Memory B cell (primary cell): ENCODE data around the gene EML6.

ENCODE experiments used
- ATAC-seq: fragments of 150-1000 bp; cut with Tn5 transposase; 2 replicates; pipeline ENCODE4 v1.10.0; 2021; ENCODE audit warnings: low read depth, mild to moderate bottlenecking, moderate library complexity
- DNase-seq, 2 donors: peaks; one replicate each; pipeline ENCODE4 v3.0.0; 2022; ENCODE audit warnings: low spot score in 2 of 2
- H3K27ac Mint-ChIP-seq: one replicate; pipeline ENCODE4 v1.8.0; 2022; ENCODE audit warnings: mild to moderate bottlenecking, moderate library complexity, mixed read lengths
- H3K27me3 Mint-ChIP-seq: one replicate; pipeline ENCODE4 v1.8.0; 2022; ENCODE audit warnings: mixed read lengths
- H3K36me3 Mint-ChIP-seq: one replicate; pipeline ENCODE4 v1.8.0; 2022; ENCODE audit warnings: mild to moderate bottlenecking, mixed read lengths
- H3K4me1 Mint-ChIP-seq: one replicate; pipeline ENCODE4 v1.8.0; 2022; ENCODE audit warnings: mixed read lengths
- H3K4me3 Mint-ChIP-seq: one replicate; pipeline ENCODE4 v1.8.0; 2022; ENCODE audit warnings: mild to moderate bottlenecking, moderate library complexity, mixed read lengths
- H3K9me3 Mint-ChIP-seq: one replicate; pipeline ENCODE4 v1.8.0; 2022; ENCODE audit warnings: mixed read lengths

The EML6 gene

GRCh38 chr2:54755641-54756326, 32.3 kb downstream of the EML6 start:
- peak; percentile 71 for ATAC-seq
- H3K27me3 Mint-ChIP-seq: no peaks in the 10 kb centered on the region
- peak overlapping the region; percentile 89 for H3K27ac Mint-ChIP-seq
- DNase-seq: peak in 1 of 2 donors; percentile 16
- peaks cover 1% of the 10 kb centered on the region for H3K9me3 Mint-ChIP-seq
- H3K4me1 Mint-ChIP-seq: peaks cover 31% of the 10 kb centered on the region
- peak overlapping the region; percentile 76 for H3K4me3 Mint-ChIP-seq
- peaks cover 4% of the 10 kb centered on the region for H3K36me3 Mint-ChIP-seq

GRCh38 chr2:54757500-54757899, 34.0 kb downstream of the EML6 start:
- H3K4me1 Mint-ChIP-seq: peaks cover 31% of the 10 kb centered on the region
- peak; percentile 15 to 23 for DNase-seq
- no peaks in the 10 kb centered on the region for H3K27me3 Mint-ChIP-seq
- peak; percentile 40 for ATAC-seq
- H3K4me3 Mint-ChIP-seq: peak overlapping the region; percentile 81
- peaks cover 4% of the 10 kb centered on the region for H3K36me3 Mint-ChIP-seq
- H3K27ac Mint-ChIP-seq: peak overlapping the region; percentile 91
- H3K9me3 Mint-ChIP-seq: peaks cover 1% of the 10 kb centered on the region

GRCh38 chr2:54758951-54759350, 35.5 kb downstream of the EML6 start:
- H3K27ac Mint-ChIP-seq: peak overlapping the region; percentile 91
- ATAC-seq: no peak
- H3K4me3 Mint-ChIP-seq: no peak overlapping the region
- H3K27me3 Mint-ChIP-seq: no peaks in the 10 kb centered on the region
- peaks cover 1% of the 10 kb centered on the region for H3K9me3 Mint-ChIP-seq
- peaks cover 31% of the 10 kb centered on the region for H3K4me1 Mint-ChIP-seq
- peaks cover 2% of the 10 kb centered on the region for H3K36me3 Mint-ChIP-seq
- DNase-seq: no peak

DNA sequence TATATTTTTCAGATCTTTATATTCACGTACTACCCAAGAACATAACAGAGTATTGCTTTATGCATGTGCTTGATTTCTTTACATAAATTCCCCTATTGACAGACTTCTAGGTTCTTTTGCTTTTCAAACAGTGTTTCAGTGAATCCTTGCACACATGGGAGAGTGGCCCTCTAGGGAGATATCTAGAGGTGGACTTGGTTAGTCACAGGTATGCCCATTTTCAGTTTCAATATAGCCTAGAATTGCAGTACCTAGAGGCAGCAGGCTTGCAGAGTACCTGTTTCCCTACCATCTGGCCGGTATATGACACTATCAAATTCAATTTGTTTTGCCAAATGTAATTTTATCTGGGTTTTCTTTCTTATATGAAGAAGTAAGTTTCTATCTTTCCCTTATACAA, 36.8 kb downstream of the EML6 start:
- H3K36me3 Mint-ChIP-seq: peaks cover 2% of the 10 kb centered on the region
- H3K4me3 Mint-ChIP-seq: peak overlapping the region; percentile 27
- H3K4me1 Mint-ChIP-seq: peaks cover 31% of the 10 kb centered on the region
- ATAC-seq (peak; percentile 48), DNase-seq (no peak)
- H3K9me3 Mint-ChIP-seq: peaks cover 1% of the 10 kb centered on the region
- no peak overlapping the region for H3K27ac Mint-ChIP-seq
- H3K27me3 Mint-ChIP-seq: no peaks in the 10 kb centered on the region

DNA sequence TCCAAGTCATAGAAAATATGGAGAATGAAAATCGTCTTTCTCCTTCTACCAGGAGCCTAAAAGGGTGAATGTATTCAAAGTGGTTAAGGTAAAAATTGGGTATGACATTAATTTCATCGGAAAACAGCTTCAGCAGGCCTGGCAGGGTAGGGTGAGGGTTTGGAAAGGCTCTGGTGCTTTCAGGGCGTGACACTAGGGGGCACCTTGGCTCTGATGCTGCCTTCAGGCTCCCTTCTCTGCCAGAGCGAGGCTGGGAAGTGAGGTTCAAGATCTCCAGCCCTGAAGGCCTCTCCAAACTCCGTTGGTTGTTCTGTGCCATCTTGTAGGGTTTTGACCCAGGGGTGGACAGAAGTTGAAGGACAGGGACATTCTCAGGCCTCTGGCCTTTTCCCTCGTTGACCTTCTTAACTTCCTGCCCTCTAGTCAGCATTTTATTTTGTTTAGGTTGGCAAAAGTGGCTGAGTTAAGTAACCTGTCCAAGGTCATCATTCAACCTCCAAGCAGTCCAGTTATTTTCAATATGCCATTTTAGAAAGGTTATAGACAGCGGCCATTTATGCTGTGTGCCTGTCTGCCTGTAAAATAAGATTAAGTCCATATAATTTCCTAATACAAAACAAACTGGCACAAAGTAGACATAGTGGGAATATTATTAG, 40.3 kb downstream of the EML6 start:
- H3K36me3 Mint-ChIP-seq: peaks cover 2% of the 10 kb centered on the region
- no peak overlapping the region for H3K4me3 Mint-ChIP-seq
- DNase-seq: no peak
- ATAC-seq: no peak
- H3K27ac Mint-ChIP-seq: no peak overlapping the region
- H3K4me1 Mint-ChIP-seq: peaks cover 20% of the 10 kb centered on the region
- H3K27me3 Mint-ChIP-seq: no peaks in the 10 kb centered on the region
- H3K9me3 Mint-ChIP-seq: no peaks in the 10 kb centered on the region

DNA sequence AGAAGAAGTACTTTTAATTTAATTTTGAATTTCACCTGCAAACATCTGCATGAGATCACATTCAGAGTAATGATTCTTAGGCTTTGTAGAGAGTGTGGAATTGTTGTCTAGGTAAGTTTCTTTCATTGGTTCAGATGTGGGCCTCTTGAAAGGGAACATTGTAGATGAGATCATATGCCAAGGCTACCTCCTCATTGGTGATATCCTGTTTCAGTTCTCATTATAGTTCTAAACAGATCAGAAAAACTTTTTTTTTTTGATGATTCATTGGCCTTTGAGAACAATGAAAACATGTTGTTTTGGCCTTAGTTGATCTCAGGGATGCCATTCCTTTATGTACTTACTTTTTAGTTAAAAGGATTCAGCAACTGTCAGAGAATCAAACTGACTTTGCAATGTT, 44.5 kb downstream of the EML6 start:
- Mint-ChIP-seq H3K9me3 (peaks cover 1% of the 10 kb centered on the region), H3K4me3 (no peak overlapping the region), H3K27ac (peak overlapping the region; percentile 62), H3K36me3 (peaks cover 6% of the 10 kb centered on the region), H3K4me1 (peaks cover 14% of the 10 kb centered on the region), H3K27me3 (no peaks in the 10 kb centered on the region)
- DNase-seq (no peak), ATAC-seq (peak; percentile 91)

- DNase-seq (no peak), ATAC-seq (no peak)
- Mint-ChIP-seq H3K36me3 (peaks cover 6% of the 10 kb centered on the region), H3K4me3 (no peak overlapping the region), H3K27ac (no peak overlapping the region), H3K4me1 (peaks cover 14% of the 10 kb centered on the region), H3K9me3 (peaks cover 2% of the 10 kb centered on the region), H3K27me3 (no peaks in the 10 kb centered on the region)
Observed at GRCh38 chr2:54768772-54769428, 45.4 kb downstream of the EML6 start.

GRCh38 chr2:54770211-54770610, 46.7 kb downstream of the EML6 start:
- H3K4me3 Mint-ChIP-seq: no peak overlapping the region
- DNase-seq: no peak
- H3K36me3 Mint-ChIP-seq: peaks cover 13% of the 10 kb centered on the region
- H3K27ac Mint-ChIP-seq: no peak overlapping the region
- H3K27me3 Mint-ChIP-seq: no peaks in the 10 kb centered on the region
- peaks cover 6% of the 10 kb centered on the region for H3K9me3 Mint-ChIP-seq
- ATAC-seq: no peak
- H3K4me1 Mint-ChIP-seq: peaks cover 14% of the 10 kb centered on the region

DNA sequence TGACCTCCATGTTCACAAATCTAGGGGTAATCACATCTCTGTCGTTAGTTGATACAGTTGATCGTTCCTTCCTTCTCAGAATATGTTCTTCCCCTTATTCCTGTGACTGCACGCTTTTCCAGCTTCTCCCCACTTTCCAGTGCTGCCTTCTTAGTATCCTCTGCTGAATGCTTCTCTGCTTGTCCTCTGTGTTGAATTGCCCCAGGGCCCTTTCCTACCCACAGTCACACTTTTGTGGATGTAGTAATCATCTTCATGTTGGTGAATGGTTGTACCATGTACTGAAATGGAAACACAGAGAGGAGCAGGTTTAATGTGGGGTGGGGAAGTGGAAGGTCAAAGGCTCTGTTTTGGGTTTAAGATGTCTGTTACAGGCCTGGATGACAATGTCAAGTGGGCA, 47.2 kb downstream of the EML6 start:
- Mint-ChIP-seq H3K4me3 (no peak overlapping the region), H3K27me3 (no peaks in the 10 kb centered on the region), H3K9me3 (peaks cover 9% of the 10 kb centered on the region), H3K27ac (no peak overlapping the region), H3K36me3 (peaks cover 17% of the 10 kb centered on the region), H3K4me1 (peaks cover 14% of the 10 kb centered on the region)
- no peak for DNase-seq
- ATAC-seq: no peak

GRCh38 chr2:54771166-54771885, 47.9 kb downstream of the EML6 start:
- no peak overlapping the region for H3K4me3 Mint-ChIP-seq
- H3K27ac Mint-ChIP-seq: no peak overlapping the region
- H3K4me1 Mint-ChIP-seq: peaks cover 16% of the 10 kb centered on the region
- ATAC-seq (no peak), DNase-seq (no peak)
- H3K27me3 Mint-ChIP-seq: no peaks in the 10 kb centered on the region
- H3K9me3 Mint-ChIP-seq: peaks cover 12% of the 10 kb centered on the region
- H3K36me3 Mint-ChIP-seq: peaks cover 19% of the 10 kb centered on the region

DNA sequence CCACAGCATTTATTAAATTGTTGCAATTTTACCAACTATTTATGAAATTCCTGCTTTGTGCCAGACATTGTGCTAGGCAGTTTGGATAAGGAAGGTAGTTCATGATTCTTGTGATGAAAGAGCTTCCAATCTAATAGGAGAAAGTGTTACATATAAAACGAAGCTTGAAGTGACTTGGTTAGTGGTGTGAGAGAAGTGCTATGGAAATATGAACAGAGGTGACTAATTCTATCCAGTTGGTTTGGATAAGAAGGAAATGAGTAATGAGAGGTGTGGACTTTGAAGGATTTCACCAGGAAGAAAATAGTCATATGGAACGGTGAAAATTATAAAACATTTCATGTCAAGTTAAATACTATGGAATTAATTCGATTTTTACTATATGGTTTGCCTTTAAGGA, 48.6 kb downstream of the EML6 start:
- Mint-ChIP-seq H3K9me3 (peaks cover 12% of the 10 kb centered on the region), H3K27ac (no peak overlapping the region), H3K4me1 (peaks cover 16% of the 10 kb centered on the region), H3K36me3 (peaks cover 19% of the 10 kb centered on the region), H3K4me3 (no peak overlapping the region), H3K27me3 (no peaks in the 10 kb centered on the region)
- DNase-seq: no peak
- no peak for ATAC-seq

DNA sequence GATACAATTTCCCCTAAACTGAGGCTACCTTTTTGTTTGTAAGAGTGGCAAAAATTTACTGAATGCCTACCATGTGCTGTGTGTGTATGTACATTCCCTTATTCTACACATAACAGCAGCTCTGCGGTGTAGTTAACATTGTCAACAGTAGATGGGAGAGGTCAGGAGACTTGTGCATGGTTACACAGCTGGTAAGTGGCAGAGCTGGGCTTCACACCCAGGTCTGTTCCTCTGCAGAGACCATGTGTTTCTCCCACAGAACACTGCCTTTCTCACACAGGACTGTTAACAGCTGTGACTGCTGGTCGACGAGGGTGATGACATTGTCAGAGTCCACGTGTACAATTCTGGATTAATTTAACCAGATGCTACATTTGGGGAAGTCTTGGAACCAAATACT, 49.1 kb downstream of the EML6 start:
- DNase-seq: no peak
- peaks cover 19% of the 10 kb centered on the region for H3K36me3 Mint-ChIP-seq

DNA sequence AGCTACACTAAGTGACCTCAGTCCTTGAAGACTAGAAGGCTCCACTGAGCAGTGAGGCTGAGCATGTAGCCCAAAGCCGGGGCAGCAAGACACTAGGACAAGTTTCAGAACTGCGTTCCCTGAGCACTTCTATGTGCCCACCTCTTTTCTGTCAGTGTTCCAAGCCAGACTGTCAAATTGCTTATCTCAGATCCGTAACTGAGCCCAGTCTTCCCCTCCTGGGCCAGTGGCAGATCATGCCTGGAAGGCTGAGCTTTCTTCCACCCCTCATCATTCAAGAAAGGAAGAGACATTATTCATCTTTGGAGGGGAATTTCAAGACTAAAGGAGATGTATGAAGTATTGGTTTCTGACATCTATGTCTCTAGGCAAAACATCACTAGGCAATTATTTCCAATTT, 49.8 kb downstream of the EML6 start:
- peaks cover 19% of the 10 kb centered on the region for H3K36me3 Mint-ChIP-seq

More for the DNA sequence above, 49.1 kb downstream of the EML6 start:
- Mint-ChIP-seq H3K9me3 (peaks cover 12% of the 10 kb centered on the region), H3K27ac (no peak overlapping the region), H3K4me1 (peaks cover 14% of the 10 kb centered on the region), H3K27me3 (no peaks in the 10 kb centered on the region), H3K4me3 (no peak overlapping the region)
- ATAC-seq: no peak

GRCh38 chr2:54773838-54774237, 50.4 kb downstream of the EML6 start:
- ATAC-seq (no peak), DNase-seq (no peak)
- no peak overlapping the region for H3K27ac Mint-ChIP-seq
- H3K27me3 Mint-ChIP-seq: no peaks in the 10 kb centered on the region
- peaks cover 12% of the 10 kb centered on the region for H3K9me3 Mint-ChIP-seq
- peaks cover 5% of the 10 kb centered on the region for H3K4me1 Mint-ChIP-seq
- H3K36me3 Mint-ChIP-seq: peaks cover 19% of the 10 kb centered on the region
- H3K4me3 Mint-ChIP-seq: no peak overlapping the region

More for the DNA sequence above, 49.8 kb downstream of the EML6 start:
- peaks cover 12% of the 10 kb centered on the region for H3K9me3 Mint-ChIP-seq
- peaks cover 8% of the 10 kb centered on the region for H3K4me1 Mint-ChIP-seq
- no peak overlapping the region for H3K4me3 Mint-ChIP-seq
- H3K27me3 Mint-ChIP-seq: no peaks in the 10 kb centered on the region
- no peak for DNase-seq
- no peak overlapping the region for H3K27ac Mint-ChIP-seq
- no peak for ATAC-seq
